Testis (tissue), 3 donors: ENCODE measurements around the gene ZNF274. TPM values are rescaled to one million over a fixed set of nuclear protein-coding genes. Genes with fewer than 3 reads are reported as not detected.

Source experiments
- DNase-seq: peaks from one replicate; pipeline ENCODE4 v3.0.0-alpha.2; 2019
- H3K27ac ChIP-seq, 2 donors: fragments of 200-600 bp; sonication (generic); one replicate each; pipeline ENCODE4 v1.5.1; 2019
- H3K27me3 ChIP-seq: fragments of 200-600 bp; sonication (generic); one replicate; pipeline ENCODE4 v1.5.1; 2019
- H3K36me3 ChIP-seq: fragments of 200-600 bp; sonication (generic); one replicate; pipeline ENCODE4 v1.5.1; 2017; ENCODE audit warnings: low read depth; ENCODE audit errors: missing control alignments
- H3K4me1 ChIP-seq: fragments of 200-600 bp; sonication (generic); one replicate; pipeline ENCODE4 v1.5.1; 2019
- H3K4me3 ChIP-seq, 2 donors: fragments of 200-600 bp; sonication (generic); one replicate each; pipeline ENCODE4 v1.5.1; 2017 to 2019
- H3K9me3 ChIP-seq: fragments of 200-600 bp; sonication (generic); one replicate; pipeline ENCODE4 v1.5.1; 2017
- CTCF ChIP-seq, 3 experiments: fragments of 450-650 bp in 2 of 3; fragments of 200-600 bp in 1 of 3; sonication (generic) in 1 of 3; IDR thresholded peaks; one replicate each; pipeline ENCODE4 v1.5.1; 2016 to 2019; ENCODE audit warnings: antibody characterized with exemption in 3 of 3, mild to moderate bottlenecking in 2 of 3, moderate library complexity in 1 of 3
- POLR2A ChIP-seq: fragments of 450-650 bp; IDR thresholded peaks from one replicate; pipeline ENCODE4 v1.6.1; 2017; ENCODE audit warnings: antibody characterized with exemption, mild to moderate bottlenecking, moderate library complexity
- WGBS, 2 donors: methylation state at CpG; one replicate each; pipeline ENCODE4 v1.1.5; 2018; 5-methylcytosine and 5-hydroxymethylcytosine counted together
- intact Hi-C: fragments of 100-400 bp; cut with DNase I; formaldehyde crosslinking; loops from one replicate; pipeline ENCODE4 v1.15.1; 2023; ENCODE audit warnings: low total_unique reads
- polyA plus RNA-seq: library from polyadenylated mRNA; stranded (reverse); fragments of 350-450 nt; fragmentation: Illumina TruSeq; extraction: RNeasy Lipid Tissue Mini Kit (QIAGEN cat#74804); gene quantifications from one replicate; pipeline ENCODE4 v1.2.3, GENCODE V29; 2014; ENCODE audit warnings: low read depth, low replicate concordance; ENCODE audit not compliant: insufficient read depth
- total RNA-seq, 2 donors: library from RNA; depleted of rRNA; stranded (reverse); fragments of >200 nt; gene quantifications; one replicate each; pipeline ENCODE4 v1.2.3, GENCODE V29; 2016

ZNF274 gene
- total and polyA plus RNA-seq, 3 donors from 2014 or later: 34.2 to 48.0 (median 42.6) TPM

- Histone ChIP-seq H3K4me3 (no peak overlapping the region), H3K27me3 (no peaks in the 10 kb centered on the region), H3K36me3 (no peaks in the 10 kb centered on the region), H3K9me3 (peaks cover 9% of the 10 kb centered on the region), H3K27ac (no peak overlapping the region), H3K4me1 (no peaks in the 10 kb centered on the region)
- intact Hi-C loops: no loop called here
- TF ChIP-seq POLR2A (no peak), CTCF (IDR thresholded peaks at IDR 0.05) (no peak)
- no peak for DNase-seq
- 88 to 94% methylated on average over 3 of the region's 3 CpGs for WGBS, 2 donors
Observed at GRCh38 chr19:58261600-58261967, 78.7 kb downstream of the ZNF274 start.

DNA sequence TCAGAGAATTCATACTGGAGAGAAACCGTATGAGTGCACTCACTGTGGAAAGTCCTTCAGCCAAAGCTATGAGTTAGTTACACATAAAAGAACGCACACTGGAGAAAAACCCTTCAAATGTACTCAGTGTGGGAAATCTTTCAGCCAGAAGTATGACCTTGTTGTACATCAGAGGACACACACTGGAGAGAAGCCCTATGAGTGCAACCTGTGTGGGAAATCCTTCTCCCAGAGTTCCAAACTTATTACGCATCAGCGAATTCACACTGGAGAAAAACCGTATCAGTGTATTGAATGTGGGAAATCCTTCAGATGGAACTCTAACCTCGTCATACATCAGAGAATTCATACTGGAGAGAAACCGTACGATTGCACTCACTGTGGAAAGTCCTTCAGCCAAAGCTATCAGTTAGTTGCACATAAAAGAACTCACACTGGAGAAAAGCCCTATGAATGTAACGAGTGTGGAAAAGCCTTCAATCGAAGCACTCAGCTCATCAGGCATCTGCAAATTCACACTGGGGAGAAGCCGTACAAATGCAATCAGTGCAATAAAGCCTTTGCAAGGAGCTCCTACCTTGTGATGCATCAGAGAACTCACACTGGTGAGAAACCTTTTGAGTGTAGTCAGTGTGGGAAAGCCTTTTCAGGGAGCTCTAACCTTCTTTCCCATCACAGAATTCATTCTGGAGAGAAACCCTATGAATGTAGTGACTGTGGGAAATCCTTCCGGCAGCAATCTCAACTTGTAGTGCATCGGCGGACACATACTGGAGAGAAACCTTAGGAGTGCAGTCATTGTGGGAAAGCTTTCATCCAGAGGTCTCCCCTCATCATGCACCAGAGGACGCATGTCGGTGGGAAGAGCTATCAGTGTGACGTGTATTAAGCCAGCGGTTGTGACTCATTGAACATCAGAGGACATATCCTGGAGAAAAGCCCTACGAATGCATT lies 79.4 kb downstream of the ZNF274 start:
- intact Hi-C loops: no loop called here
- Histone ChIP-seq H3K36me3 (no peaks in the 10 kb centered on the region), H3K4me3 (no peak overlapping the region), H3K27me3 (no peaks in the 10 kb centered on the region), H3K4me1 (no peaks in the 10 kb centered on the region), H3K27ac (no peak overlapping the region), H3K9me3 (peaks cover 9% of the 10 kb centered on the region)
- no peak for DNase-seq
- WGBS, 2 donors: 96 to 97% methylated on average over 19 of the region's 19 CpGs
- TF ChIP-seq CTCF (IDR thresholded peaks at IDR 0.05) (no peak), POLR2A (no peak)

- WGBS, 2 donors: 98 to 99% methylated on average over 7 of the region's 7 CpGs
- DNase-seq: no peak
- no peak overlapping the region for H3K27ac ChIP-seq
- H3K36me3 ChIP-seq: no peaks in the 10 kb centered on the region
- H3K9me3 ChIP-seq: peaks cover 9% of the 10 kb centered on the region
- no peak for TF ChIP-seq CTCF (IDR thresholded peaks at IDR 0.05)
- no peak for TF ChIP-seq POLR2A
- intact Hi-C loops: no loop called here
- no peaks in the 10 kb centered on the region for H3K4me1 ChIP-seq
- H3K4me3 ChIP-seq: no peak overlapping the region
- H3K27me3 ChIP-seq: no peaks in the 10 kb centered on the region
Observed at GRCh38 chr19:58262922-58263296, 80.0 kb downstream of the ZNF274 start.

Other genes with a start within 250 kb of the ZNF274 start
- gene ZNF418, start 247.7 kb upstream of the ZNF274 start, total RNA-seq: 10 to 100 TPM; 16.6 to 22.0 TPM
- 10.4 TPM for gene ZNF418, start 247.7 kb upstream of the ZNF274 start, polyA plus RNA-seq
- 10 to 100 TPM; 13.3 to 15.7 TPM for gene ZNF256, start 235.4 kb upstream of the ZNF274 start, total RNA-seq
- gene ZNF256, start 235.4 kb upstream of the ZNF274 start, polyA plus RNA-seq: 7.8 TPM
- gene C19orf18, start 208.5 kb upstream of the ZNF274 start, total RNA-seq: 1 to 10 TPM; 3.5 to 8.7 TPM
- gene C19orf18, start 208.5 kb upstream of the ZNF274 start, polyA plus RNA-seq: 9.8 TPM
- 10 to 100 TPM; 30.2 to 73.9 TPM for gene ZNF606, start 180.2 kb upstream of the ZNF274 start, total RNA-seq
- 12.1 TPM for gene ZNF606, start 180.2 kb upstream of the ZNF274 start, polyA plus RNA-seq
- 1 to 10 TPM; 5.9 to 6.5 TPM for gene ZSCAN1, start 149.0 kb upstream of the ZNF274 start, total RNA-seq
- 8.0 TPM for gene ZSCAN1, start 149.0 kb upstream of the ZNF274 start, polyA plus RNA-seq
- 10 to 100 TPM; 19.1 to 33.7 TPM for gene ZNF135, start 123.8 kb upstream of the ZNF274 start, total RNA-seq
- 14.5 TPM for gene ZNF135, start 123.8 kb upstream of the ZNF274 start, polyA plus RNA-seq
- gene ZSCAN18, start 84.8 kb upstream of the ZNF274 start, total RNA-seq: 100 to 1,000 TPM; 150 to 169 TPM
- gene ZSCAN18, start 84.8 kb upstream of the ZNF274 start, polyA plus RNA-seq: 95.1 TPM
- 10 to 100 TPM; 19.8 to 20.7 TPM for gene ZNF329, start 32.3 kb upstream of the ZNF274 start, total RNA-seq
- 24.2 TPM for gene ZNF329, start 32.3 kb upstream of the ZNF274 start, polyA plus RNA-seq
- gene ZNF544, start 45.9 kb downstream of the ZNF274 start, total RNA-seq: 10 to 100 TPM; 92.2 to 93.9 TPM
- 45.8 TPM for gene ZNF544, start 45.9 kb downstream of the ZNF274 start, polyA plus RNA-seq
- 10 to 100 TPM in 1 of 2 donors, 1 to 10 TPM in 1; 9.6 to 10.4 TPM for gene ZNF8, start 95.9 kb downstream of the ZNF274 start, total RNA-seq
- 2.6 TPM for gene ZNF8, start 95.9 kb downstream of the ZNF274 start, polyA plus RNA-seq
- 10 to 100 TPM; 48.9 to 58.5 TPM for gene ERVK3-1, start 122.3 kb downstream of the ZNF274 start, total RNA-seq
- 34.0 TPM for gene ERVK3-1, start 122.3 kb downstream of the ZNF274 start, polyA plus RNA-seq
- 1 to 10 TPM; 3.5 to 4.9 TPM for gene ZSCAN22, start 143.9 kb downstream of the ZNF274 start, total RNA-seq
- 2.4 TPM for gene ZSCAN22, start 143.9 kb downstream of the ZNF274 start, polyA plus RNA-seq
- gene A1BG, start 170.4 kb downstream of the ZNF274 start, total RNA-seq: 10 to 100 TPM in 1 of 2 donors, 1 to 10 TPM in 1; 3.5 to 13.1 TPM
- 4.5 TPM for gene A1BG, start 170.4 kb downstream of the ZNF274 start, polyA plus RNA-seq
- 10 to 100 TPM; 10.3 to 10.7 TPM for gene ZNF497, start 179.7 kb downstream of the ZNF274 start, total RNA-seq
- gene ZNF497, start 179.7 kb downstream of the ZNF274 start, polyA plus RNA-seq: 2.6 TPM
- gene ZNF837, start 198.0 kb downstream of the ZNF274 start, total RNA-seq: 1 to 10 TPM; 6.2 to 9.3 TPM
- 1.3 TPM for gene ZNF837, start 198.0 kb downstream of the ZNF274 start, polyA plus RNA-seq
- gene RPS5, start 204.2 kb downstream of the ZNF274 start, total RNA-seq: 1,000 to 10,000 TPM in 1 of 2 donors, 100 to 1,000 TPM in 1; 437 to 1,004 TPM
- gene RPS5, start 204.2 kb downstream of the ZNF274 start, polyA plus RNA-seq: 746 TPM
- not detected for gene RNF225, start 212.6 kb downstream of the ZNF274 start, total RNA-seq
- gene RNF225, start 212.6 kb downstream of the ZNF274 start, polyA plus RNA-seq: not detected
- gene ZNF584, start 225.6 kb downstream of the ZNF274 start, total RNA-seq: 10 to 100 TPM; 22.1 to 33.9 TPM
- 10.4 TPM for gene ZNF584, start 225.6 kb downstream of the ZNF274 start, polyA plus RNA-seq